GM18526 (cell line): ENCODE data around the gene BAHCC1.

Experiments
- POLR2A ChIP-seq: IDR thresholded peaks from 3 replicates; pipeline ENCODE4 v1.6.1; 2011; ENCODE audit not compliant: insufficient read length; ENCODE audit errors: extremely low read depth

The BAHCC1 gene

DNA sequence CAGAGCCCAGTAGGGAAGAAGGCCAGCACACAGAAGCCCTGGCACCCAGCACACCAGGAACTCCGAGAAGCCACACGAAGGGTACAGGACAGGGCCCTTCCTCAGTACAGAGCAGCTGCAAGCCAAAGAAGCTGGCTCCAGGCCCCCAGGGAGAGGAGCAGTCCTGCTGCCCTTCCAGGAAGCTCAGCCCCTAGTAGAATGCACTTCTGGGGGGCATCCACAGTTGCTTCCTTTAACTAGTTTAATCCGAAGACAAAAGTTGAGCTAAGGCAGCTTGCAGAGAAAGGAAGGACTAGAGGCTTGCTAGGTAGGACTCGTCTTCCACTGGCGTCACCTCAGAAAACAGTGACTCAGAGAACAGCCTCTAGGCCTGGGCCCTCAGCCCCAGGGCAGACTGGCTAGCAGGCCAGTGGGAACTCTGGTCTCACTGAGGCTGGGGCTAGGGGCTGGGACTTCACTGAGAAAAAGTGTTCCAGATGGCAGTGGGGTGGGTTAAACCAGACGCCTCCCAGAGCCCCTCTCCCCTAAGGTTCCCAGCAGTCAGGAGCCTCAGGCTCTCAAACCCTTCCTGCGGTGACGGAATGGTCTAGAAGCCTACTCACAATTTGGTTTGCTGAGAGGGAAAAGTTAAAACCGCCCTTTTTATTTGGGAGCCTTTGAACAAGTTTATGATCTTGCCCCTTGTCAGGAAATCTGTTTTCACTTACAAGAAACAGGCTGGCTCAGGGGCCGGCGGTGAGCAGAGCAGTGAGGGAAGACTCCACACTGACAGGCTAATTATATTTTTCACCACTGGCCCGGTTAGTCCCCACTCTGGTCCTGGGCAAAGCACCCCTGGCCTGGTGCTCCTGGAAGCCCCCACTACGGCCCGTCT is 75.9 kb downstream of the BAHCC1 start:
- no peak for TF ChIP-seq POLR2A

DNA sequence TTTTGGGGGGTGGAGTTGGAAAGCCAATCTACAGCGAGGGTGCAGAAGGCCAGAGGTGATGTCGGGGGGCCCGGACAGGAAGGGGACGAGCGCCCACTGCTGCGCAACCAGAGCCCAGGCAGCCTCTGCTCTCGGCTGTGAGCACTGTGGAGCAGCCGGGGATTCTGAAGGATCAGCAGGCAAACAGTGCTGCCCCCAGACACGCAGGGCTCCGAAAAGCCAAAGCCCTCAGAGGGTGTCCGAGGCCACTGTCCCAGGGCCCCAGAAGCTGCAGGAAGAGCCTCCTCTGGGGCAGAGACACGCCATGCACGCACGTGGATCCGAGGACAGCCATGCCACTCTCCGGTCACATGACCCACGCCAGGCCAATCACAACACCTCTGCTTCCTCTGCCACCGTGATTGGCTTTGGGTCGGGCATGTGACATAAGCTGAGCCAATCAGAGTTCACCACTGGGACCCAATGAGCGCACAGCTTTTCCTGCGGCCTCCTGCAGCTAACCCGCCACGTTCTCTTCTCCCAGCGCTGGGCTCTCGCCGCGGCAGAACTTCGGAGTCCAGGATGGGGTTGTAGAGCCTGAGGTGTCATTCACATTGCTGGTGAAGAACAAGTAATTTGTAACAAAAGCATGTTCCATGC is 76.7 kb downstream of the BAHCC1 start:
- TF ChIP-seq POLR2A, result no peak

DNA sequence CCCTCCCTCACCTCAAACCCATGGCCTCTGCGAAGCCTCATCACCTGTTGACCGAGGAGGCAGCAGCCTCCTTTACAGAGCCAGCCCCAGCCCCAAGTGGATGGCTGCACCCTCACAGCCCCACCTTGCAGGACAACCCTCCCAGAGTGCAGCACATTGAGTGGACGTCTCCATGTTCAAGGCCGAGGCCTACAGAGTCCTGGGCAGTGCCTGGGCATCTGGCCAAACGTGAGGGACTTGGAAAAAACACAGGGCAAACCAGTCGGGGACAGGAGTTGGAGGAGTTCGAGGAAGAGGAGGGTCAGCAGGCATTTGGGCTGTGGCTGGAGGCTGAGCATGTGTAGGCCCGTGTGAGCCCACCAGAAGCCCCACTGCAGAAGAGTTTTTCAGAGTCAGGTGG is 77.8 kb downstream of the BAHCC1 start:
- no peak for TF ChIP-seq POLR2A

DNA sequence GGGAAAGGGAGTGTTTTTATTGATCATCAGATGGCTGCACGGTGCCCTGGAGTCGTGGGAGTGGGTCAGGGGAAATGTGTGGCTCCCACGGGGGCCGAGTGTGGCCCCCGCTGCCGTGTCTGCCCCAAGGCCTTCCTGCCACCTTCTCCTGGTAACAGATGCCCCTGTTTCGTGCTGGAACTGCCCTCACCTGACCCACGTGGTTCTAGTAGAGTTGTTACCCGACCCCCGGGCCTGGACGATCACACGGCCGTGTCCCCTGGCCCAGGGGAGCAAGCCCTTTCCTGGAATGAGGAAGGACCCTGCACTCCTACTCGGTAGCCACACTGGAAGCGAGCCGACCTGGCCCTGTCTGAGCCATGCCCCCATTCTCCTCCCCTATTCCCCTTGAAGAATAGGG is 79.7 kb downstream of the BAHCC1 start:
- no peak for TF ChIP-seq POLR2A

DNA sequence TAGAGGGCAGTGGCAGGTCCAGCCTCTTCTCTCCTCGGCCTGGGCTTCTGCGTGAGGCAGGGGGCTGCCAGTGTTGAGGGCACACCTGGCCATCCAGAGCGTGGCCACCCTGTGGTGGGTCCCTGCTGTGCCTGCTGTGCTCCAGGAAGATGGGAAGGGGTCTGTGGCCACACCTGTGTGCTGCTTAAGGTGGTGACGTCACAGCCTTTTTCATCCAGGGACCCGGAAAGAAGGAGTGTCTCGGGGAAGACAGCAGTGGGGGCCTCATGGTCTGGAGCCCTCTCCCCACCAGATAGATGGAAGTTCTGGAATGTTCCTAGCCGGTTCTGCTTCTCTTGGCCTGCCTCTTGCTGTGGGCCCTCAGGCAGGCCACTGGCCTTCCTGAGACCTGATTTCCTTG is 80.8 kb downstream of the BAHCC1 start:
- TF ChIP-seq POLR2A, result no peak

DNA sequence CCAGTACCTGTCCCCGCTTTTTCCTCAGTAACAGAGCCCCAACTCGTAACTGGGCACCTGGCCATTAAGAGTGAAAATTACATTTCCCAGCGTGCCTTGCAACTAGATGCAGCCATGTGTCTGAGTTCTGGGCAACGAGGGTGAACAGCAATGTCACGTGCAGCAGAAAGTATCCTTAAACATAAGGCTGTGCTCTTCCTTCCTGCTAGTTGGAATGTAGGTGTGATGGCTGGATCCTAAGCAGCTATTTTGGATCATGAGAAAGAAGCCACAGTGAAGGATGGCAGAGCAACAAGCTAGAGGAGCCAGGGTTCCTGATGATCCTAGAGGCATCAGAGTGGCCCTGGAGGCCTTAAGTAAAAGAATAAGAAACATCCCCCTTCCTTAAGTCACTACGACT is 81.4 kb downstream of the BAHCC1 start:
- no peak for TF ChIP-seq POLR2A

DNA sequence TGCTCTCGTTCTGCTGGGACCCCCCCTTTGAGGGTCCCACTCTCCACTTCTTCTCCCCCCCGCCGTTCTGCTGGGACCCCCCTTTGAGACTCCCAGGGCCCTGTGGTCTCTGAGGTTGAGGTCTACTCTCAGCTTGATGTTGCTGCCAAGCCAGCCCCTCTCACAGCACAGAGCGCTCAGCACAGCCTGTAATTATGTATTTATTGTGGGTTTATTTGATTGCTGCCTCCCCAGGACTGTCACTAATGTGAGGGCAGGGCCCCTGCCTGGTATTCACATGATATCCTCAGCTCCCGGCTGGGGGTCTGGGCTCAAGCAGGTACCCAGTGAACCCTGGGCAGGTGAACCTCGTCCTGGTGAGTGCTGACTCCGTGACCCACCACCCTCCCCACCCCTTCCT is 81.9 kb downstream of the BAHCC1 start:
- no peak for TF ChIP-seq POLR2A

DNA sequence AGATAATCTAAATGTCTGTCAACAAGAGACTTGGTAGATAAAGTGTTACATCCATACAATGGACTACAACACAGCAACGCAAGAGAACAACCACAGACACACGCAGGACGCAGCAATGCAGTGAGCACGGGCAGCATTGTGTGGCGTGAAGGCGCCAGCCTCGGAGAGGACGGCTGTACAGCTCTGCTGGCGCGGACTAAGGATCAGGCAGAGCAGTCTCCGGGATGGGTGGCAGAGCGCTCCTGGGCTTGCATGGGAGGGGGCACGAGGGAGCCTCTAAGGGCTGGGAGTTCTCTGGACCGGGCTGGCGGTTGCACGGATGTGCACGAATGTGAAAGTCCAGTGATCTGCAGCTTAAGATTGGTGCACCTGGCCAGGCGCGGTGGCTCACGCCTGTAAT is 82.9 kb downstream of the BAHCC1 start:
- TF ChIP-seq POLR2A, result no peak

DNA sequence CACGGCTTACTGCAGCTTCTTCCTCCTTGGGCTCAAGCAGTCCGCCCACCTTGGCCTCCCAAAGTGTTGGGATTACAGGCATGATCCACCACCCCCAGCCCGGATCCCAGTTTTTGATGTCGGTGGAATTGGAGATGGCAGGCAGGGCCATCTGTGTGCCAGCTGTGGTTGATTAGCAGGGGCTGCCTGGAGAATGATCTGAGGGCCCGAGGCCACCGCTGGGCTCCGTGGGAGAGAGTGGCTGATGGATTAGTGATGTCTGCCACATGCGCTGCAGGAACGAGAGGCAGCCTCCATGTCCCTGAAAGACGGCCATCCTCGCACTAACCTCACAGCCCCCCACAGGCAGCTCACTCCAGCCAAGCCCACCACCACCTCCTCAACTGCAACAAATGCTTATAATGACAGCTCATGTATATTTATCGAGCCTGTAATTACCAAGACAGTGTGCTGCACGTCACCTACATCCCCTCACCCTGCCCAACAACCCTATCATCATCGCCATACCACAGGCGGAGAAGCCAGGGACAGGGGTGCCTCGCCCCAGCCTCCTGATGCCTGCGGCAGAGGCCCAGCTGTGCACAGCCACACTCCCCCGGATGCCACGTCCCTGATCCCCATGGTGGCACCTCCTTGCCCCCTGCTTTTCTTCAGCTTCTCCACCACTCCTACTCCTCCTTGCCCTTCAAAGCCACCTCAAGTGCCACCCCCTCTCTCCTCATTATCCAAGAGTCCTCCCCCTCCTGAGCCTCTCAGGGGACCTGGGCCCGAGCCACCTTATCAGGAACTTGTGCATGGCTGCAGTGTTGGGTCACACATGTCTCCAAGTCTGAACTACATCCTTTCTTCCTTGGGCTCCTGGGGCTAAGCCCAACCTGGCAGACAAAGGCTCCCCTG is 84.2 kb downstream of the BAHCC1 start:
- TF ChIP-seq POLR2A, result no peak

DNA sequence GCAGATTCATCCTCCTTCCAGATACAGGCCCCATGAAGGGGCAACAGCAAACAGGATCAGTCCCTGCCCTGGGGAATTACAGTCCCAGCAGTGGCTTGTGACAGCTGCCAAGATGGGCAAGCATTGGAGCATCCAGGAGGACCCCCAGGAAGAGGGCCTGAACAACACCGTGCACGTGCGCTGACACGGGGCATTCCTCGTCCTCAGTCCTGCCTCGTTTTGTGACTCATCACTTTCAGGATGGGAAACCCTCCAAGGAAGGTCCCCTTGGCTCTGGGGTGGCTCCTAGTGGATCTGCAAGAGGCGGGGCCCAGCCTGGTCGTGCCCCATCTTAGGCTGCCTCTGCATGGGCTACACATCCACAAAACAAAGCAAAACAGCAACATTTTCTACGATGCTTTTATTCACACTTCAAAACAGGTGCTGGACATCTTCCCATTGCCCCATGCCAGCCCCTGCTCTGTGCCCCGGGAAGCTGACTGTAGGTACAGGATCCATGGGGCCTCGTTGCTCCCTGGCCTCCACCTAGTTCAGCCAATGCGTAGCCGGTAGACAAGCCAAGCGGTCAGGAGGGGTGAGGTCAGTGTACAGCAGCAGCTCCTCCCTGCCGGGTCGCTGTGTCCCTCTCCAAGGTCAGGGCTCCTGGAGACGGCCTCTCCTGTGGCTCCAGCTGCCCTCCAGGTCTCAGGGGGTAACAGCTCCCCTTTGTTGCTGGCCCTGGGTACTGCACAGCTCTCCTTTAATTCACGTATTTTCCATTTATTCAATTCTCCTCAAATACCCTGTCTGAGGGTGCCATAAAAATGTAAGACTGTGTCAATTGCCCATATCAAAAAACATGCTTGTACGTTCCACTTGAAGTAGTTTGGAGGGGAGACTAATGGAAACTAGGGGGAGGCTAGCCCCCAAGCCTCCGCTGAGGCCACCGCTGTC is 85.1 kb downstream of the BAHCC1 start:
- TF ChIP-seq POLR2A, result no peak

DNA sequence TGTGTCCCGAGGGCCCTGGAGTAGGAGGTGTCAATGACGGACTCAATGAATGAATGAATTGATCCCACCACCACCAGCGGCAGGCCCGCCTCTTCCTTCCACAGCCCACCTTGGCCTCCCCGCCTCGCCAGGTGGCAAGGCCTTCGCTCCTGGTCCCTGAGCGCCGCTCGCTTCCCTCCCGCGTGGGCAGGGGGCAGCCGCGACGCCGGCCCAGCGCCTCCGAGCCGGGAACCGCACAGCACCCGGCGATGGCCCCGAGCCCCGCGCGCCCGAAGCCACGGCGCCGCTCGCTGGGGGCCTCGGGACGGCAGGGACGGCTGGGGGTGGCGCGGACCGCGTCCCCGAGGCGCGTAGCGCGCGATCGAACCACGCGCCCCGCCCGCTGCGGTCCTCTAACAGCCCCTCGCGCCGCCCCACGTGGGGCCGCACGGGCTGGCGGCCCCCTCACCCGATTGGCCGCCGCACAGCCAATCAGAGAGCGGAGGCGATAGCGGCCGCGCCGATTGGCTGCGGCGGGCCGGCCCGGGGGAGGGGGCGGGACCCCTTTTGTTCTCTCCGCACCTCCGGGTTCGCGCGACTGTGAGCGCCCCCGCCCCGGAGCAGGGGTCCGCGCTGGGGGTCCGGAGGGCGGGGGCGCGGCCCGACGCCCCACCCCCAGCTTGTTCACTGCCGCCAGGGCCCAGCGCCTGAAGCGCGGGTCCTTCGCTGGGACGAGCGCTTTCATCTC is 86.0 kb downstream of the BAHCC1 start:
- TF ChIP-seq POLR2A, result no peak

DNA sequence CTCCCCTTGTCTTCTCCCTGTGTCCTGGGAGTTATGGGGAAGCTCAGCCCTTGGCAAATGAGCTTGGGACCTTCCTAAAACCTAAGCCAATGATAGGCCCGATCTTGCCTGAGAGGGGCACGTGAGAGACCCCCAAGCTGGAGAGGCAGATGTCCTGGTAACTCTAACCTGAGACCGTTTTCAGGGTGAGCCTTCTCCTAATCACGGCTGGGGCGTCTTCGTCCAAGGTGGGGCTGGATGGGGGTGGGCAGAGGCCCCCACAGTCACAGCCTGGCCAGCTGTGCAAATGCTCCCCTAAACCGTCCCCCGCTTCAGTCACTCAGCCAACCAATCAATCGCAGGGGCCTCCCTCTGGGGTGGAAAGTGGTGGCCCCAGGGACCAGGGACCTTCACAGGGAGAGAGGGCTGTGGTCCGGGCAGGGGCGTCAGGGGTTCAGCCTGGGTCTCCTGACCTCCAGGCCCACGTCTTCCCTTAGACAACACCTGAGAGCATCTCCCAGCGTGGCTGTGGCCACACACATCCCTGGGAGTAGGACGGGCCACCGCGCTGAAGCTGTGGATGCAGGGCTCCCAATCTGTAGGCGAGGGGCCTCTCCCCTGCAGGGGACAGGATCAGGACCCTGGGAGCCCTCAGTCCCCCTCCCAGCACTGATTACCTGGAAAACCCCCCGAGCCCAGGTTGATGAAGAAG is 86.7 kb downstream of the BAHCC1 start:
- no peak for TF ChIP-seq POLR2A

DNA sequence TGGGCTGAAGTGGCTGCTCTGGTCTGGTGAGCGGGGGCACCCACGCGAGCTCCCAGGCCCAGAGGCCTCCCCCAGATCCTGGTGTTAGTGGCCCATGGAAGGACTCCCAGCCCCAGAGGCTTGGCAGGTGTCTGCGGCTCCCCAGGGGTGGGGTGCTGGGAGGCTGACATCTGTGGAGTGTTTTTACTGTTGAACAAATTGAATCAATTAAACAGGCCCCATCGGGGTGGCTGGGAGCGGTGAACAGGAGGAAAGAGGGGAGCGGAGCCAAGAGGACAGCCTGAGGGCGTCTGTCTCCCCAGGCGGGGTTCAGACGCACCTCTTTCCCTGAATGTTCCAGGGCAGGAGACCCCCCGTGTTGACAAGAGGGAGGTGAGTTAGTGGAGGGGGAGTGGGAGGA is 87.4 kb downstream of the BAHCC1 start:
- no peak for TF ChIP-seq POLR2A
